HEK293 (cell line): ENCODE results near the gene LBX1.

Experiments
- GLI4 ChIP-seq: fragments of 450-650 bp; formaldehyde crosslinking; IDR thresholded peaks from 2 replicates; pipeline ENCODE4 v1.5.1; 2016; ENCODE audit warnings: missing biosample characterization, missing genetic modification characterization
- ZBTB1 ChIP-seq: fragments of 450-650 bp; formaldehyde crosslinking; IDR thresholded peaks from 2 replicates; pipeline ENCODE4 v1.5.1; 2016; ENCODE audit warnings: missing biosample characterization, missing genetic modification characterization
- ZNF121 ChIP-seq: fragments of 450-650 bp; formaldehyde crosslinking; IDR thresholded peaks from 2 replicates; pipeline ENCODE4 v1.5.1; 2016; ENCODE audit warnings: missing biosample characterization, missing genetic modification characterization
- ZNF138 ChIP-seq: fragments of 450-650 bp; formaldehyde crosslinking; IDR thresholded peaks from 2 replicates; pipeline ENCODE4 v1.5.1; 2016; ENCODE audit warnings: missing biosample characterization, missing genetic modification characterization, borderline replicate concordance
- ZNF529 ChIP-seq: fragments of 450-650 bp; formaldehyde crosslinking; IDR thresholded peaks from 2 replicates; pipeline ENCODE4 v1.5.1; 2017; ENCODE audit warnings: missing genetic modification characterization, missing biosample characterization; ENCODE audit not compliant: insufficient replicate concordance
- ZNF555 ChIP-seq: fragments of 450-650 bp; formaldehyde crosslinking; conservative IDR thresholded peaks from 2 replicates; pipeline ENCODE4 v1.5.1; 2017; ENCODE audit warnings: missing biosample characterization, mild to moderate bottlenecking, missing genetic modification characterization, inconsistent platforms
- ZNF600 ChIP-seq: fragments of 450-650 bp; formaldehyde crosslinking; IDR thresholded peaks from 2 replicates; pipeline ENCODE4 v1.5.1; 2016; ENCODE audit warnings: missing biosample characterization, missing genetic modification characterization
- ZNF76 ChIP-seq: fragments of 450-650 bp; formaldehyde crosslinking; IDR thresholded peaks from 2 replicates; pipeline ENCODE4; 2016; ENCODE audit warnings: low read depth, missing biosample characterization, missing genetic modification characterization, borderline replicate concordance
- TF ChIP-seq, protein P1 (sequence below): fragments of 450-650 bp; formaldehyde crosslinking; IDR thresholded peaks from 2 replicates; pipeline ENCODE4 v1.5.1; 2016; ENCODE audit warnings: missing biosample characterization, missing genetic modification characterization
- TF ChIP-seq, protein P2 (sequence below): fragments of 450-650 bp; formaldehyde crosslinking; IDR thresholded peaks from 2 replicates; pipeline ENCODE4 v1.5.1; 2016; ENCODE audit warnings: missing biosample characterization, missing genetic modification characterization, borderline replicate concordance
- TF ChIP-seq, protein P3 (sequence below): fragments of 450-650 bp; formaldehyde crosslinking; IDR thresholded peaks from 2 replicates; pipeline ENCODE4 v1.5.1; 2016; ENCODE audit warnings: missing biosample characterization, missing genetic modification characterization, low read depth
- TF ChIP-seq, protein P4 (sequence below): fragments of 450-650 bp; formaldehyde crosslinking; IDR thresholded peaks from 2 replicates; pipeline ENCODE4 v1.5.1; 2016; ENCODE audit warnings: missing biosample characterization, missing genetic modification characterization
- TF ChIP-seq, protein P5 (sequence below): fragments of 450-650 bp; formaldehyde crosslinking; IDR thresholded peaks from 2 replicates; pipeline ENCODE4 v1.5.1; 2016; ENCODE audit warnings: missing biosample characterization, missing genetic modification characterization

DNA sequence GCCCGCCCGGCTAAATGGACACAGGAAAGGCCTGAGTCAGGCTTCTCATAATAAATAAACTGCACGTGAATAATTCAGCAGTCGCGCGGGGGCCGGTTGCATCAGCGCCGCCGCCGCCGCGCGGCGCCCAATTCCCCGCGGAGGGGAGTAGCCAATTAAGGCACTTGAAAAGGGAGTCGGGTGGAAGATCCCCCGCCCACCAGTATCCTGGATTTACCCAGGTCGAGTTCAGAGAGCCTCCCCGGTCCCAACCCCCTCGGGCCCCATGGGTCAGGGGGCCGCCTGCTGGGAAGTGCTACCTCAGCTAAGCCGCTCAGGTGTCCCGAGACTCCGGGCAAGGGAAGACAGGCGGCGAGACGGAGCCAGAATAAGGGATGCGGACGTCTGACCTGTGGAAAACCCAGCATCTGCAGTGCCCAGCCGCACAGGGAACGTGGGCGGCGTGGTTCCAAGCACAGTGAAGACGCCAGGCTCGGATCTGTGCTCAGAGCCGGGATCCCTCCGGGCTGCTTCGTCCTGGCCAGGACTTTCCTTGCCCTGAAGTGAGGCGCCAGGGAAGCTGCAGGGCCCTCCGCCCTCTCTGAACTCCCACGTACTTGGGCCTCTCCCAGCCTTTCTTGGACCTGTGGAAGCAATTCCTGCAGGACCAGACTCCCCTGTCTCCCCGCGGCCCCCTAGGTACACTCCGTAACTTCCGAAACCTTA, 7.3 kb upstream of the LBX1 start:
- TF ChIP-seq, protein P1, sequence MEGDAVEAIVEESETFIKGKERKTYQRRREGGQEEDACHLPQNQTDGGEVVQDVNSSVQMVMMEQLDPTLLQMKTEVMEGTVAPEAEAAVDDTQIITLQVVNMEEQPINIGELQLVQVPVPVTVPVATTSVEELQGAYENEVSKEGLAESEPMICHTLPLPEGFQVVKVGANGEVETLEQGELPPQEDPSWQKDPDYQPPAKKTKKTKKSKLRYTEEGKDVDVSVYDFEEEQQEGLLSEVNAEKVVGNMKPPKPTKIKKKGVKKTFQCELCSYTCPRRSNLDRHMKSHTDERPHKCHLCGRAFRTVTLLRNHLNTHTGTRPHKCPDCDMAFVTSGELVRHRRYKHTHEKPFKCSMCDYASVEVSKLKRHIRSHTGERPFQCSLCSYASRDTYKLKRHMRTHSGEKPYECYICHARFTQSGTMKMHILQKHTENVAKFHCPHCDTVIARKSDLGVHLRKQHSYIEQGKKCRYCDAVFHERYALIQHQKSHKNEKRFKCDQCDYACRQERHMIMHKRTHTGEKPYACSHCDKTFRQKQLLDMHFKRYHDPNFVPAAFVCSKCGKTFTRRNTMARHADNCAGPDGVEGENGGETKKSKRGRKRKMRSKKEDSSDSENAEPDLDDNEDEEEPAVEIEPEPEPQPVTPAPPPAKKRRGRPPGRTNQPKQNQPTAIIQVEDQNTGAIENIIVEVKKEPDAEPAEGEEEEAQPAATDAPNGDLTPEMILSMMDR (tag by site-specific recombination): no peak
- TF ChIP-seq ZNF76 (tag by site-specific recombination) (no peak), ZNF138 (no peak), ZNF121 (no peak), ZBTB1 (no peak), ZNF555 (tag by site-specific recombination) (no peak), ZNF529 (tag by site-specific recombination) (no peak), GLI4 (no peak), ZNF600 (tag by site-specific recombination) (no peak)
- TF ChIP-seq, protein P2, sequence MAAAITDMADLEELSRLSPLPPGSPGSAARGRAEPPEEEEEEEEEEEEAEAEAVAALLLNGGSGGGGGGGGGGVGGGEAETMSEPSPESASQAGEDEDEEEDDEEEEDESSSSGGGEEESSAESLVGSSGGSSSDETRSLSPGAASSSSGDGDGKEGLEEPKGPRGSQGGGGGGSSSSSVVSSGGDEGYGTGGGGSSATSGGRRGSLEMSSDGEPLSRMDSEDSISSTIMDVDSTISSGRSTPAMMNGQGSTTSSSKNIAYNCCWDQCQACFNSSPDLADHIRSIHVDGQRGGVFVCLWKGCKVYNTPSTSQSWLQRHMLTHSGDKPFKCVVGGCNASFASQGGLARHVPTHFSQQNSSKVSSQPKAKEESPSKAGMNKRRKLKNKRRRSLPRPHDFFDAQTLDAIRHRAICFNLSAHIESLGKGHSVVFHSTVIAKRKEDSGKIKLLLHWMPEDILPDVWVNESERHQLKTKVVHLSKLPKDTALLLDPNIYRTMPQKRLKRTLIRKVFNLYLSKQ: no peak
- TF ChIP-seq, protein P3, sequence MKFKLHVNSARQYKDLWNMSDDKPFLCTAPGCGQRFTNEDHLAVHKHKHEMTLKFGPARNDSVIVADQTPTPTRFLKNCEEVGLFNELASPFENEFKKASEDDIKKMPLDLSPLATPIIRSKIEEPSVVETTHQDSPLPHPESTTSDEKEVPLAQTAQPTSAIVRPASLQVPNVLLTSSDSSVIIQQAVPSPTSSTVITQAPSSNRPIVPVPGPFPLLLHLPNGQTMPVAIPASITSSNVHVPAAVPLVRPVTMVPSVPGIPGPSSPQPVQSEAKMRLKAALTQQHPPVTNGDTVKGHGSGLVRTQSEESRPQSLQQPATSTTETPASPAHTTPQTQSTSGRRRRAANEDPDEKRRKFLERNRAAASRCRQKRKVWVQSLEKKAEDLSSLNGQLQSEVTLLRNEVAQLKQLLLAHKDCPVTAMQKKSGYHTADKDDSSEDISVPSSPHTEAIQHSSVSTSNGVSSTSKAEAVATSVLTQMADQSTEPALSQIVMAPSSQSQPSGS (tag by site-specific recombination): no peak
- TF ChIP-seq, protein P4, sequence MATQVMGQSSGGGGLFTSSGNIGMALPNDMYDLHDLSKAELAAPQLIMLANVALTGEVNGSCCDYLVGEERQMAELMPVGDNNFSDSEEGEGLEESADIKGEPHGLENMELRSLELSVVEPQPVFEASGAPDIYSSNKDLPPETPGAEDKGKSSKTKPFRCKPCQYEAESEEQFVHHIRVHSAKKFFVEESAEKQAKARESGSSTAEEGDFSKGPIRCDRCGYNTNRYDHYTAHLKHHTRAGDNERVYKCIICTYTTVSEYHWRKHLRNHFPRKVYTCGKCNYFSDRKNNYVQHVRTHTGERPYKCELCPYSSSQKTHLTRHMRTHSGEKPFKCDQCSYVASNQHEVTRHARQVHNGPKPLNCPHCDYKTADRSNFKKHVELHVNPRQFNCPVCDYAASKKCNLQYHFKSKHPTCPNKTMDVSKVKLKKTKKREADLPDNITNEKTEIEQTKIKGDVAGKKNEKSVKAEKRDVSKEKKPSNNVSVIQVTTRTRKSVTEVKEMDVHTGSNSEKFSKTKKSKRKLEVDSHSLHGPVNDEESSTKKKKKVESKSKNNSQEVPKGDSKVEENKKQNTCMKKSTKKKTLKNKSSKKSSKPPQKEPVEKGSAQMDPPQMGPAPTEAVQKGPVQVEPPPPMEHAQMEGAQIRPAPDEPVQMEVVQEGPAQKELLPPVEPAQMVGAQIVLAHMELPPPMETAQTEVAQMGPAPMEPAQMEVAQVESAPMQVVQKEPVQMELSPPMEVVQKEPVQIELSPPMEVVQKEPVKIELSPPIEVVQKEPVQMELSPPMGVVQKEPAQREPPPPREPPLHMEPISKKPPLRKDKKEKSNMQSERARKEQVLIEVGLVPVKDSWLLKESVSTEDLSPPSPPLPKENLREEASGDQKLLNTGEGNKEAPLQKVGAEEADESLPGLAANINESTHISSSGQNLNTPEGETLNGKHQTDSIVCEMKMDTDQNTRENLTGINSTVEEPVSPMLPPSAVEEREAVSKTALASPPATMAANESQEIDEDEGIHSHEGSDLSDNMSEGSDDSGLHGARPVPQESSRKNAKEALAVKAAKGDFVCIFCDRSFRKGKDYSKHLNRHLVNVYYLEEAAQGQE: no peak
- TF ChIP-seq, protein P5, sequence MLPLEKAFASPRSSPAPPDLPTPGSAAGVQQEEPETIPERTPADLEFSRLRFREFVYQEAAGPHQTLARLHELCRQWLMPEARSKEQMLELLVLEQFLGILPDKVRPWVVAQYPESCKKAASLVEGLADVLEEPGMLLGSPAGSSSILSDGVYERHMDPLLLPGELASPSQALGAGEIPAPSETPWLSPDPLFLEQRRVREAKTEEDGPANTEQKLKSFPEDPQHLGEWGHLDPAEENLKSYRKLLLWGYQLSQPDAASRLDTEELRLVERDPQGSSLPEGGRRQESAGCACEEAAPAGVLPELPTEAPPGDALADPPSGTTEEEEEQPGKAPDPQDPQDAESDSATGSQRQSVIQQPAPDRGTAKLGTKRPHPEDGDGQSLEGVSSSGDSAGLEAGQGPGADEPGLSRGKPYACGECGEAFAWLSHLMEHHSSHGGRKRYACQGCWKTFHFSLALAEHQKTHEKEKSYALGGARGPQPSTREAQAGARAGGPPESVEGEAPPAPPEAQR: no peak
